GM12892 (cell line): ENCODE measurements around the gene HAPLN3.

Source experiments
- DNase-seq: peaks from one replicate; pipeline ENCODE4 v3.0.0; 2011; ENCODE audit not compliant: insufficient read length
- FAIRE-seq: peaks from 2 replicates; lab custom pipeline; 2011; peaks lifted over from hg19 to GRCh38; lab: Jason Lieb, UNC
- POLR2A ChIP-seq: IDR thresholded peaks from 2 replicates; pipeline ENCODE4 v1.6.1; 2011; ENCODE audit warnings: low read depth, low read length, control low read depth
- POLR2AphosphoS5 ChIP-seq: IDR thresholded peaks from 2 replicates; pipeline ENCODE4 v1.6.1; 2011; ENCODE audit warnings: low read depth, low read length, control low read depth
- TAF1 ChIP-seq: IDR thresholded peaks from 2 replicates; pipeline ENCODE4 v1.6.1; 2011; ENCODE audit warnings: low read depth, mild to moderate bottlenecking, control low read depth, low read length, borderline replicate concordance

The HAPLN3 gene

GRCh38 chr15:88828791-88829190 is 66.6 kb downstream of the HAPLN3 start:
- no peak for DNase-seq
- TF ChIP-seq TAF1 (no peak), POLR2A (no peak), POLR2AphosphoS5 (no peak)
- FAIRE-seq = no peak
